Suprapubic skin (tissue), 4 donors: Measurements from ENCODE around the gene HAPLN1. TPM values are rescaled to one million over a fixed set of nuclear protein-coding genes. Genes with fewer than 3 reads are reported as not detected.

Source experiments
- DNase-seq, 2 donors: peaks; one replicate each; pipeline ENCODE4 v3.0.0-alpha.2; 2019; ENCODE audit warnings: low spot score in 2 of 2
- H3K27ac ChIP-seq: fragments of 200-600 bp; sonication (generic); one replicate; pipeline ENCODE4 v1.5.1; 2019
- H3K27me3 ChIP-seq: fragments of 200-600 bp; sonication (generic); one replicate; pipeline ENCODE4 v1.5.1; 2019
- H3K36me3 ChIP-seq: fragments of 200-600 bp; sonication (generic); one replicate; pipeline ENCODE4 v1.5.1; 2019
- H3K4me1 ChIP-seq: fragments of 200-600 bp; sonication (generic); one replicate; pipeline ENCODE4 v1.5.1; 2019
- H3K4me3 ChIP-seq: fragments of 200-600 bp; sonication (generic); one replicate; pipeline ENCODE4 v1.5.1; 2019; ENCODE audit warnings: mild to moderate bottlenecking
- H3K9me3 ChIP-seq: fragments of 200-600 bp; sonication (generic); one replicate; pipeline ENCODE4 v1.5.1; 2019
- CTCF ChIP-seq, 2 donors: fragments of 200-600 bp in 1 of 2; fragments of 450-650 bp in 1 of 2; sonication (generic) in 1 of 2; IDR thresholded peaks; one replicate each; pipeline ENCODE4 v1.5.1; 2016 to 2019; ENCODE audit warnings: antibody characterized with exemption in 2 of 2, mild to moderate bottlenecking in 1 of 2, moderate library complexity in 1 of 2
- EP300 ChIP-seq: sonication (generic); formaldehyde crosslinking; IDR thresholded peaks from one replicate; pipeline ENCODE4 v1.6.1; 2017; ENCODE audit warnings: antibody characterized with exemption
- POLR2A ChIP-seq, 2 donors: fragments of 450-650 bp; IDR thresholded peaks; one replicate each; pipeline ENCODE4 v1.6.1; 2017; ENCODE audit warnings: antibody characterized with exemption in 2 of 2, mild to moderate bottlenecking in 2 of 2, moderate library complexity in 2 of 2
- POLR2AphosphoS5 ChIP-seq, 3 donors: sonication (generic); formaldehyde crosslinking; IDR thresholded peaks; one replicate each; pipeline ENCODE4 v1.6.1; 2017; ENCODE audit warnings: antibody characterized with exemption in 3 of 3
- WGBS: methylation state at CpG from one replicate; pipeline ENCODE4 v1.1.5; 2018; 5-methylcytosine and 5-hydroxymethylcytosine counted together
- total RNA-seq, 4 donors: library from RNA; depleted of rRNA; stranded (reverse); fragments of >200 nt; gene quantifications; one replicate each; pipeline ENCODE4 v1.1.0, GENCODE V29; 2016

Gene HAPLN1
- total RNA-seq, 4 donors from 2014 or later: 0.42 TPM; not detected in 3

- H3K27me3 ChIP-seq: no peaks in the 10 kb centered on the region
- H3K9me3 ChIP-seq: peaks cover 3% of the 10 kb centered on the region
- no peaks in the 10 kb centered on the region for H3K36me3 ChIP-seq
- H3K4me1 ChIP-seq: no peaks in the 10 kb centered on the region
- no peak overlapping the region for H3K4me3 ChIP-seq
- no peak for TF ChIP-seq POLR2A (IDR thresholded peaks at IDR 0.05)
- TF ChIP-seq POLR2AphosphoS5 (IDR thresholded peaks at IDR 0.05): no peak
- TF ChIP-seq EP300: no peak
- no peak for TF ChIP-seq CTCF (IDR thresholded peaks at IDR 0.05)
- WGBS: 0% methylated on average over 1 of the region's 1 CpG
- no peak for DNase-seq
- H3K27ac ChIP-seq: no peak overlapping the region
These were observed 30.5 kb upstream of the HAPLN1 start for GRCh38 chr5:83751201-83751600.

GRCh38 chr5:83750749-83751148, 30.1 kb upstream of the HAPLN1 start:
- WGBS: 83% methylated on average over 1 of the region's 1 CpG
- Histone ChIP-seq H3K4me1 (no peaks in the 10 kb centered on the region), H3K27ac (no peak overlapping the region), H3K4me3 (no peak overlapping the region), H3K27me3 (no peaks in the 10 kb centered on the region), H3K9me3 (peaks cover 3% of the 10 kb centered on the region), H3K36me3 (no peaks in the 10 kb centered on the region)
- TF ChIP-seq CTCF (IDR thresholded peaks at IDR 0.05) (no peak), POLR2A (IDR thresholded peaks at IDR 0.05) (no peak), EP300 (no peak), POLR2AphosphoS5 (IDR thresholded peaks at IDR 0.05) (no peak)
- DNase-seq: no peak

GRCh38 chr5:83745816-83746215, 25.2 kb upstream of the HAPLN1 start:
- WGBS: 88% methylated on average over 2 of the region's 2 CpGs
- no peak for DNase-seq

GRCh38 chr5:83744821-83745220, 24.2 kb upstream of the HAPLN1 start:
- no peaks in the 10 kb centered on the region for H3K4me1 ChIP-seq
- WGBS: 30% methylated on average over 1 of the region's 1 CpG
- no peak overlapping the region for H3K4me3 ChIP-seq
- no peak for DNase-seq
- no peaks in the 10 kb centered on the region for H3K36me3 ChIP-seq
- no peak for TF ChIP-seq EP300
- TF ChIP-seq POLR2AphosphoS5 (IDR thresholded peaks at IDR 0.05): no peak
- TF ChIP-seq CTCF (IDR thresholded peaks at IDR 0.05): no peak
- TF ChIP-seq POLR2A (IDR thresholded peaks at IDR 0.05): no peak
- no peaks in the 10 kb centered on the region for H3K27me3 ChIP-seq
- no peaks in the 10 kb centered on the region for H3K9me3 ChIP-seq
- H3K27ac ChIP-seq: no peak overlapping the region

More at GRCh38 chr5:83745816-83746215, 25.2 kb upstream of the HAPLN1 start:
- Histone ChIP-seq H3K36me3 (no peaks in the 10 kb centered on the region), H3K9me3 (peaks cover 3% of the 10 kb centered on the region), H3K27ac (no peak overlapping the region), H3K27me3 (no peaks in the 10 kb centered on the region), H3K4me1 (no peaks in the 10 kb centered on the region), H3K4me3 (no peak overlapping the region)
- no peak for TF ChIP-seq POLR2AphosphoS5 (IDR thresholded peaks at IDR 0.05)

GRCh38 chr5:83742089-83742488, 21.4 kb upstream of the HAPLN1 start:
- H3K27me3 ChIP-seq: no peaks in the 10 kb centered on the region
- H3K27ac ChIP-seq: no peak overlapping the region
- no peaks in the 10 kb centered on the region for H3K4me1 ChIP-seq
- no peak for DNase-seq
- TF ChIP-seq POLR2AphosphoS5 (IDR thresholded peaks at IDR 0.05) (no peak), EP300 (no peak)
- H3K36me3 ChIP-seq: no peaks in the 10 kb centered on the region
- no peaks in the 10 kb centered on the region for H3K9me3 ChIP-seq
- H3K4me3 ChIP-seq: no peak overlapping the region
- WGBS: 80% methylated on average over 4 of the region's 4 CpGs

- no peaks in the 10 kb centered on the region for H3K9me3 ChIP-seq
- H3K27ac ChIP-seq: no peak overlapping the region
- DNase-seq: no peak
- H3K36me3 ChIP-seq: no peaks in the 10 kb centered on the region
- no peak overlapping the region for H3K4me3 ChIP-seq
- no peaks in the 10 kb centered on the region for H3K4me1 ChIP-seq
- WGBS: 83% methylated on average over 3 of the region's 3 CpGs
- no peak for TF ChIP-seq POLR2AphosphoS5 (IDR thresholded peaks at IDR 0.05)
- no peak for TF ChIP-seq EP300
- no peak for TF ChIP-seq CTCF (IDR thresholded peaks at IDR 0.05)
- no peak for TF ChIP-seq POLR2A (IDR thresholded peaks at IDR 0.05)
- no peaks in the 10 kb centered on the region for H3K27me3 ChIP-seq
These were observed 20.9 kb upstream of the HAPLN1 start for GRCh38 chr5:83741571-83741970.
